T-helper 2 cell treated with Interferon-gamma antibody and Interleukin-4, amounts not matched to agents 5 μg/mL and 100 μg/mL, for 36 hours (primary cell): ENCODE results near the gene MADCAM1.

Source experiments
- DNase-seq: peaks from one replicate; pipeline ENCODE4 v3.0.0; 2021; ENCODE audit warnings: low spot score
- H3K27ac Mint-ChIP-seq: one replicate; pipeline ENCODE4 v1.8.0; 2021; ENCODE audit warnings: mild to moderate bottlenecking, mixed read lengths
- H3K27me3 Mint-ChIP-seq: one replicate; pipeline ENCODE4 v1.8.0; 2021; ENCODE audit warnings: low read depth, mixed read lengths
- H3K36me3 Mint-ChIP-seq: one replicate; pipeline ENCODE4 v1.8.0; 2021; ENCODE audit warnings: low read depth, mixed read lengths
- H3K4me1 Mint-ChIP-seq: one replicate; pipeline ENCODE4 v1.8.0; 2021; ENCODE audit warnings: low read depth, mixed read lengths
- H3K4me3 Mint-ChIP-seq: one replicate; pipeline ENCODE4 v1.8.0; 2022; ENCODE audit warnings: mild to moderate bottlenecking, moderate library complexity, mixed read lengths
- H3K9me3 Mint-ChIP-seq: one replicate; pipeline ENCODE4 v1.8.0; 2021; ENCODE audit warnings: mixed read lengths

The MADCAM1 gene

GRCh38 chr19:547117-547516, 50.8 kb downstream of the MADCAM1 start:
- Mint-ChIP-seq H3K36me3 (peaks cover 2% of the 10 kb centered on the region), H3K4me1 (peaks cover 8% of the 10 kb centered on the region), H3K9me3 (no peaks in the 10 kb centered on the region), H3K27ac (no peak overlapping the region), H3K4me3 (no peak overlapping the region), H3K27me3 (no peaks in the 10 kb centered on the region)
- DNase-seq, result no peak

DNA sequence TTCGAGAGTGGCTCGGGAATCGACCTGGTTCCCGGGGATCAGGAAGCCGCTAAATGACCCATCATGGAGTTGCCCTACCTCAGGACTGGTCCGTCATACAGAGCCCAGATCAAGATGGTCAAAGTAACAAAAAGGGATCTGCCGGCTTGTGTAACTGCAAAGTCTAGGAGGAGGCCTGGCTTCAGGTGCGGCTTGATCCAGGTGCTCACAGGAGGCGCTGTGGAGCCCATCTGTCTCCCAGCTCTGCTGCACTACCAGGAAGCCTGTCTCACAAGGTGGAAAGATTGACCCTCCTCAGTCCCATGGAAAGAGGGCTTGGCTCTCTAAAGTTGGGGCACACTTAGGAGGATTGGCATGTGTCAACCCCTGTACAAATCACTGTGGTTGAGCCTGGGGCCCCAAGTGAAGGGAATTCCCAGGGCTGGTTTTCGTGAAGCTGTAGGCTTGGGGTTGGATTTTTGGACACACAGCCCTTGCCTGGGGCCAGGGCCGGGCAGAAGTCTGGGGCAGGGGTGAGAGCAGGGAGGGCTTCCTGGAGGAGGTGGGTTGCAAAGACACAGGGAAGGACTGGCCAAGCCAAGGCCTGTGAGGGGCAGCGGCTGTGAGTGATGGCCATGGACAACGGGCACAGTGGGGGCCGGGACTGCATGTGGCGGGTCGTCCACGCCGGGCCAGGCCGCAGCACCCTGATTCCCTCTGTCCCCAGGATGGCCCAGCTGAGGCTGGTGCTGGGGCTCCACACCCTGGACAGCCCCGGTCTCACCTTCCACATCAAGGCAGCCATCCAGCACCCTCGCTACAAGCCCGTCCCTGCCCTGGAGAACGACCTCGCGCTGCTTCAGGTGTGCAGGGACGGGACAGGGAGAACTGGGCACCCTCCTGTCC, 51.8 kb downstream of the MADCAM1 start:
- no peaks in the 10 kb centered on the region for H3K27me3 Mint-ChIP-seq
- H3K36me3 Mint-ChIP-seq, result peaks cover 2% of the 10 kb centered on the region
- H3K4me3 Mint-ChIP-seq, result no peak overlapping the region
- DNase-seq, result no peak
- no peak overlapping the region for H3K27ac Mint-ChIP-seq
- H3K4me1 Mint-ChIP-seq, result peaks cover 8% of the 10 kb centered on the region
- H3K9me3 Mint-ChIP-seq, result no peaks in the 10 kb centered on the region

DNA sequence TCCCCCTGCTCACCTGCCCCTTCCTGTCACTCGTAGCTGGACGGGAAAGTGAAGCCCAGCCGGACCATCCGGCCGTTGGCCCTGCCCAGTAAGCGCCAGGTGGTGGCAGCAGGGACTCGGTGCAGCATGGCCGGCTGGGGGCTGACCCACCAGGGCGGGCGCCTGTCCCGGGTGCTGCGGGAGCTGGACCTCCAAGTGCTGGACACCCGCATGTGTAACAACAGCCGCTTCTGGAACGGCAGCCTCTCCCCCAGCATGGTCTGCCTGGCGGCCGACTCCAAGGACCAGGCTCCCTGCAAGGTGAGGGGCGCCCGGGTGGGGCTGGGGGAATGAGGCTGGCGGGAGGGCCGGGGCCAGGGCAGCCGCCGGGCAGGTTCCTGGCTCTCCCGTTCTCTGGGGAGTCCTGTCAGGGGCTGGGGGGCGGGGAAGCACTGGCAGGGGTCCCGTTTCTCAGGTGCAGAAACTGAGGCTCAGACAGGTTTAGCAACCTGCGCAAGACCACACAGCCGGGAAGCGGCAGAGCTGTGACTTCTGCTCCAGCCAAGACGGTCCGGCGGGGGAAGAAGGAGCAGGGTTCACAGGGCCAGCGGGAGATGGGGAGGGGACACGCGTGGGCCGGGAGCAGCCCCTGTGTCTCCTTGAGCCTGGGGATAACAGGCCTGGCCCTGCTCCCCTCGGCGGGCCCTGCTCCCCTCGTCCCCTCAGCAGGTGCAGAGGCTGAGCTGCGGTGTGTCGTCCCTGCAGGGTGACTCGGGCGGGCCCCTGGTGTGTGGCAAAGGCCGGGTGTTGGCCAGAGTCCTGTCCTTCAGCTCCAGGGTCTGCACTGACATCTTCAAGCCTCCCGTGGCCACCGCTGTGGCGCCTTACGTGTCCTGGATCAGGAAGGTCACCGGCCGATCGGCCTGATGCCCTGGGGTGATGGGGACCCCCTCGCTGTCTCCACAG, 52.9 kb downstream of the MADCAM1 start:
- Mint-ChIP-seq H3K4me1 (peaks cover 5% of the 10 kb centered on the region), H3K27ac (no peak overlapping the region), H3K9me3 (no peaks in the 10 kb centered on the region), H3K4me3 (no peak overlapping the region), H3K27me3 (no peaks in the 10 kb centered on the region), H3K36me3 (no peaks in the 10 kb centered on the region)
- DNase-seq, result no peak

- no peak for DNase-seq
- H3K27me3 Mint-ChIP-seq, result no peaks in the 10 kb centered on the region
- no peaks in the 10 kb centered on the region for H3K9me3 Mint-ChIP-seq
- no peak overlapping the region for H3K4me3 Mint-ChIP-seq
- H3K36me3 Mint-ChIP-seq, result no peaks in the 10 kb centered on the region
- no peak overlapping the region for H3K27ac Mint-ChIP-seq
- no peaks in the 10 kb centered on the region for H3K4me1 Mint-ChIP-seq
Measured at GRCh38 chr19:554817-555216, 58.5 kb downstream of the MADCAM1 start.
